Epidermal melanocyte (primary cell): ENCODE data around the gene KLHL13.
"Not testable (repeated sequence)": the region's sequence is repeated elsewhere in the genome, so short reads cannot be mapped to it uniquely, and the experiment has no call there.

ENCODE experiments used
- DNase-seq: peaks from one replicate; pipeline ENCODE4 v3.0.0; 2011; ENCODE audit warnings: low spot score; ENCODE audit not compliant: insufficient read length

Gene KLHL13

DNA sequence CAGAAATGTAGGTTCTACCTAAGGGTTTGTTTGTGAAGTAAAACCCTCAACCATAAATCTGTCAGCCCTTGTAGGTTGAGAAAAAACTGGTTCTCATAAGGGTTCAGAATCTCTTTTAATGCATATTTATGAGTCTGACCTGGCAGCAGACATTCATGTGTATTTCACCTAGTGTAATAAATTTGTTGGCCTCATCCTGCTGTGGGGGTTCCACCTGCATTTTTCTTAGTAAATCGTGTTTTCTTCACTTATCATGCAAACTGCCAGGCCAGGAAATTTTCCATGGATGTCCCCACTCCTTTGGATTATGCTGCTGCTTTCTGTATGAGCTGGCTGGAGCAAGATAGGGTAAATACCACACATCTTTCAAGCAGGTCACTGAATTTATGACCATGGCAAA is 42.4 kb downstream of the KLHL13 start:
- DNase-seq: no peak

DNA sequence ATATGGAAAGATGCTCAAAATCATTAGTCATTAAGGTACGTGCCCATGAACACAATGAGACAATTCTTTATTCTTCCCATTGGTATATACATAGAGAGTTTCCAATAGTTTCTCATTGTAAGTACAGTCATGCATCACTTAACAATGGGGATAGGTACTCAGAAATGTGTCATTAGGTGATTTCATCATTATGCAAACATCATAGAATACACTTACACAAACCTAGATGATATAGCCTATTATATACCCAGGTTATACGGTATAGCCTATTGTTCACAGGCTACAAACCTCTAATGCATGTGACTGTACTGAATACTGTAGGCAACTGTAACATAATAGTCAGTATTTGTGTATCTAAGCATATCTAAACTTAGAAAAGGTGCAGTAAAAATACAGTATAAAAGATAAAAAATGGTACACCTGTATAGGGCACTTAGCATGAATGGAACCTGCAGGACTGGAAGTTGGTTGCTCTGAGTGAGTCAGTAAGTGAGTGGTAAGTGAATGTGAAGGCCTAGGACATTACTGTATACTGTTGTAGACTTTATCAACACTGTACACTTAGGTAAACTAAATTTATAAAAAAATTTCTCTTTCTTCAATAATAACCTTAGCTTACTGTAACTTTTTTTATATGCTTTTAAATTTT is 49.6 kb downstream of the KLHL13 start:
- DNase-seq: no peak

DNA sequence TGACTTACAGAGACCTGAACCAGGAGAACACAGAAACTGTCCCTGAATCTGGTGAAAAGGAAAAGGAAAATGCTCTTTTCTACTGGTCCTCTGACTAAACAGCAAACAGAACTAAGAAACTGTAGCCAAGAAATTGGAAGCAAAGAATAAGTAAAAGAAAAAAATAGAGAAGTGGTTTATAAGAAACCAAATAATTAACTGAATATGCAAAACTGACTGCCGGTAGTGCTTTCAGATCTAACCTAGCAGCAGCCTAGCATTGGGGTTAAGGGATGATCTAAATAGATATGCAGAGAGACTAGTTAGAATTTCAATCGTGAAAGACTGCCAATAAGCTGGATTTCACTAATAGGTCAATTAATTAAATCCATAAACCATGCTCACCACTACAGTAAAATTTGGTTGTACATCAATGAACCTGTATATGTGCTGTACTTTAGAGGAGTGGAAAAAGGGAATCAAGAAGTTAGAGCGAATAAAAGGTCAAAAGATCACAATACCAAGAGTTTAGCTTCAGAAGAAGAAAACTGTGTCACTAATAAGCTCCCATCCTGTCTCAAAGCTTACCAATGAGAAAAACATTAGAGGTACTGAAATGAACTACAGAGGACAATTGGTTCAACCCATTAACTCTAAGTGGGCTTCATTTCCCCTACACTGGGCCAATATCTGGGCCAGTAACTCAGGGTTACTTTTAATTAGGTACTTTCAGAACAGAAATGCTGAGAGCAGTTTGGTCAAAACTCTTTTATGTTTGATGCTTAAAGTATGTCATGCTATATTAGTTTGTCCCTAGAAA is 53.6 kb downstream of the KLHL13 start:
- no peak for DNase-seq

DNA sequence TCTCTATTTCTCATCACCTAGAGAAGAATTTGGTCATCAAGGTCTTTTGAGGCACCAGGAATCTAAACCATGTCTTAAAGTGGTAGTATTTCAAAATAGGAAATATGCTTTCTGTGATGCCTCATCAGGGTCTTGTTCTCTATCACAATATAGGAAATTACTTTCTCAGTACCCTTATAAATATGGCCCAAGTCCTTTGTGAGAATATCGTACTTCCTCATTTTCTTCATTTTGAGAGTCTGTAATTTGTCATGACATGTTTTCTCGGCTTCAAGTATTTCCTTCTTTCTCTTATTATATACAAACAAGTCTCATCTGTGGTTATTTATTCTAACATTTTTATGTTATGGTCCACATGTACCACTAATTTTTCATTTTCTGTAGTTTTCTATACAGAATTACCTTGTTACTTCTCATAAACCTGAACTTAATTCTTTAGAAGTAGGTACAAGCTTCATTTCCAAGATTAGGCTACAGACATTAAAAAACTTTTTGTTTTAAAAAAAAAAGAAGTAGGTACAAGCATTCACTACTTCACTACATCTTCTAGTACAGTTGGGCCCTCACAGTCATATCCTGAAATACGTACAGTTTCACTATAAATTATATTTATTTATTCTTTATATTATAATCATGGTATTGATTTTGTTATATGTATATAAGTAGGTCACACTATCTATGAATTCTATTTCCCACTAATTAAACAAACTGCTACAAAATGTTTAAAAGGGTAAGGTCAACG is 54.4 kb downstream of the KLHL13 start:
- DNase-seq: no peak

DNA sequence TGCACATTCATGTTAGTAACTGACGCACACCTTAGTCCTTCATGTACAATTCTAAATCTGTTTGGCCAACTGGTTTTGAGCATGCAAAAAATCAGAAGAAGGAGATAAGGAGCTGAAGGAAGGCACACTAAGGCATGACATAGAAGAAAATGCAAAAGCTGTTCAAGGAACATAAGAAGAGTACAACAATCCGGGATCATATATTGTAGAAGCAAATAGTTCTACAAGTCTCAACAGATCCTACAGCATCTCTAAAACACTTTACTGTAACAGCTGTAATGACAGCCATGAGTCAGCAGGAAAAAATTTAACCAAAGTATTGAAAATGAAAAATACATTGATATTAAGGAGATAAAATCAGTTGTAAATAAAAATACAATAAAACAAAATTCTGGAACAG is 57.7 kb downstream of the KLHL13 start:
- DNase-seq: no peak

DNA sequence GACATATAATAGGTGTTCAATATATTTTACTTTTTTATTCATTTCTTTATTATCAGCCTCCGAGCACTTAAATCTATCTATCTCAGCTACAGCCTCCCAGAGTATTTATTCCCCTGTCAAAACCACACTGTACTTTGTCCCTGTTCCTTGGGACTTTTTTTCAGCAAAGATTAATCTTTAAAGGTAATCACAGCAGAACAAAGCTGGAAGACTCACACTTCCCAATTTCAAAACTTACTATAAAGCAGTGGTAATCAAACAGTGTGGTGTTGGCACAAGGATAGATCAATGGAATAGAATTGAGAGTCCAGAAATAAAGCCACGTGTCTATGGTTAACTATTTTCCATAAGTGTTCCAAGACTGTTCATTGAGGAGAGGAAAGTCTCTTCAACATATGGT is 59.7 kb downstream of the KLHL13 start:
- DNase-seq: no peak

DNA sequence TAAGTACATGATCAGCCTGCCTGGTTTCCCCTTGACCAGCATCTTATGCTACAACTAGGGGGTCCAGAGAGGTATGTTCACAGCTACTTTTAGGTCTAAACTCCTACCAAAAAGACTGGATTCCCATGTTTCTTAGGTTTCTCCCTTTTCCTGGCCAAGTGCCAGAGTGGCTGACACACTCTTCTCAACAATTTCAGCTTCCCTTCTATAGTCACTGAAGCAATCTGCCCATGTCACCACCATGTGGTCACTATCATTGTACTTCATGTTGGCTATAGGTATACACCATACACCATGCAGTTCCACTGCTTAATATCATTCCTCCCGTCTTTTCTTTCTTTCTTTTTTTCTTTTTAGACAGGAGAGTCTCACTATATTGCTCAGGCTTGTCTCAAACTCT is 66.9 kb downstream of the KLHL13 start:
- no peak for DNase-seq

DNA sequence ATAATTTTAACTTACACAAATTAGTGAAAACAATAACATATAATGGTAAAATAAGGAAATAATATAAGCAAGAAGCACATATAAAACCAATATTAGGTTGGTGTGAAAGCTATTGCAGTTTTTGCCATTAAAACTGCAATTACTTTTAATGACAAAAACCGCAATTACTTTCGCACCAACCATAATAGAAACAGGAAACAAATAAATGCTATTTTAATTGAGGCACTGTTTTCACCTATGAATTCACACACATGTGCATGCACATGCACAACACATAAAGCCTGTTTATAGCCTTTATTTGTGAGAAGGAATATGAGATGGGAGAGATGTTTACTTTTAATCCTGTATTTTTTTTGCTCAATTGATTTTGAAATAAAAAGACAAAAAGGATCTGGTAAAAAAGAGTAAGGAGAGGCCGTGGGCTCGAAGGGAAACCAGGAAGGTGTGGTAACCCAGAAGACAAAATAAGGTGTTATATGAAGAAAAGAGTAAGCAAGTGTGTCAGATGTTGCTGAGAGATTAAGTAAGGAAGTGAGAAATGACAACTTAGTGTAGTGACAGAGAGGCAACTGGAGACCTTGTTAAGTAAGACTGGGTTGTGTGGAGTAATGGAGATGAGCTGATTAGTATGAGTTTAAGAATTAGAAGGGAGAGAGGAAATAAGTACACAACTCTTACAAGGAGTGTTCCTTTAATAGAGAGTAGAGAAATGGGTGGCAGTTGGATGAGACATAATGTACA is 69.0 kb downstream of the KLHL13 start:
- DNase-seq: no peak

DNA sequence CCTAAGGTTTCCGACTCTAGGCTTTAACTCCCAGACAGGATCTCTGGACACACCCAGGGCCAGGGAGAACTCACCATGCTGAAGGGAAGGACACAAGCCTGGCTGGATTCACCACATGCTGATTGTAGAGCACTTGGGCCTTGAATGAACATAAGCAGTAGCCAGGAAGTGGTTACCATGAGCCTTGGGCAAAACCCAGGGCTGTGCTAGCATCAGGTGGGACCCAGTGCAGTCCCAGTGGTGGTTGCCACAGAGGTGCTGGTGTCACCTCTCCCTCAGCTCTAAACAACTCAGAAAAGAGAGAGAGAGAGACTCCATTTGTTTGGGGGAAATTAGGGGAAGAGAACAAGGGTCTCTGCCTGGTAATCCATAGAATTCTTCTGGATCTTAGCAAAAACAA is 77.0 kb downstream of the KLHL13 start:
- no peak for DNase-seq

DNA sequence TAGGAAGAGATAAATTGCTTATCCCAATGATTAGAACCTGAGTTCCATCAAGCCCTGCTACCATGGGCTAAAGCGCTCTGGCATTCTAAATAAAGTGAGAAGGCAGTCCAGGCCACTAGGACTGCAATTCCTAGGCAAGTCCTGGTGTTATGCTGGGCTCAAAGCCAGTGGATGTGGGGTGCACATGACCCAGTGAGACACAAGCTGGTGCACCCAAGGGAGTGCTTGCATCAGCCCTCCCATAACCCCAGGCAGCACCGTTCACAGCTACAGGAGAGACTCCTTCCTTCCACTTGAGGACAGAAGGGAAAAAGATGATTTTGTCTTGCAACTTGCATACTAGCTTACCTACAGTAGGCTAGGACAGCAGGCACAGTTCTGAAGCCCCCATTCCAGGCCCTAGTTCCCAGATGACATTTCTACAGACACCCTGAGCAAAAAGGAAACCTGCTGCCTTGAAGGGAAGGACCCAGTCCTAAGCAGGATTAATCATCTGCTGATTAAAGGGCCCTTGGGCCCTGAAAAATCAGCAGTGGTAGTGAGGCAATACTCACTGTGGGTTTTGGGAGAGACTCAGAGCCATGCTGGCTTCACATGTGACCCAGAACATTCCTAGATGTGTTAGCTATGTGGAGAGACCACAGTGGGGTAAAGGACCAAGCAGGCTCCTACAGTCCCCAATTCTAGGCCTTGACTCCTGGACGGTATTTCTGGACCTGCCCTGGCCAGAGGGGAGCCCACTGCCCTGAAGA is 77.8 kb downstream of the KLHL13 start:
- no peak for DNase-seq

DNA sequence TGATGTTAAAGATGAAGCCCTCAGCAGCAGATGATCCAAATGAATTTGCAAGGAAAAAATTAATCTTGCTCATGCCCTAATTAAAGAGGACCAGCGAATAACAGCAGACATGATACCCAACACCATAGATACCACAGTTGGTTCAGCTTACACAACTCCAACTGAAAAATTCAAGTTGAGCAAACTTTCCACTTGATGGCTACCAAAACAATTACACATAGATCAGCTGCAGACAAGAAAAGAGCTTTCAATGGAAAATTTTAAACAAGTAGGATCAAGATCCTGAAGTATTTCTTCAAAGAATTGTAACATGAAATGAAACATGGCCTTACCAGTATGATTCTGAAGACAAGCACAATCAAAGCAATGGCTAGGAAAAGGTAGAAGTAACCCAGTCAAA is 90.0 kb downstream of the KLHL13 start:
- no peak for DNase-seq

DNA sequence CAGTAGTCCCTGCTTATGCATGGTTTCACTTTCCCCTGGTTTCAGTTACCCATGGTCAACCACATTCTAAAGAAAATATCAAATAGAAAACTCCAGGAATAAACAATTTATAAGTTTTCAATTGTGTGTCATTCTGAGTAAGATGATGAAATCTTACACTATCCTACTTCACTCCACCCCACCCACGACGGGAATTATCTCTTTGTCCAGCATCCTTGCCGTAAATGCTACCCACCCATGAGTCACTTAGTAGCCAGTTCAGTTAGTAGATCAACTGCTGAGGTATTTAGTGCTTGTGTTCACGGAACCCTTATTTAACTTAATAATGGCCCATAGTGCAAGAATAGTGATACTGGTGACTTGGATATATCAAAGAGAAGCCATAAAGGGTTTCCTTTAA is 91.4 kb downstream of the KLHL13 start:
- no peak for DNase-seq

DNA sequence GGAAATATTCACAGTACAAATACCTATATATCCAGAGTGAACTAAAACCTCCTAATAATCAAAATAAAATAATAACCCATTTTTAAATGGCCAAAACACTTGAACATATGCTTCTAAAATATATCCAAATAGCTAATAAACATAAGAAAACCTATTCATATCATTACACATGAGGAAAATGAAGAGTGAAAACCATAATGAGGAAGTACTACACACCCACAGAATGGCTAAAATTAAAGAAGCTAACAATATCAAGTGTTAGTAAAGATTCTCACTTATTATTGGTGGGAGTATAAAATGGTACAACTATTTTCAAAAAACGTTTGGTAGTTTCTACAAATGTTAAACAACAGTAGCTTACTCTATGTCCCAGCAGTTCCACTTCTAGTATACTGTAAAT is 92.1 kb downstream of the KLHL13 start:
- DNase-seq: no peak

DNA sequence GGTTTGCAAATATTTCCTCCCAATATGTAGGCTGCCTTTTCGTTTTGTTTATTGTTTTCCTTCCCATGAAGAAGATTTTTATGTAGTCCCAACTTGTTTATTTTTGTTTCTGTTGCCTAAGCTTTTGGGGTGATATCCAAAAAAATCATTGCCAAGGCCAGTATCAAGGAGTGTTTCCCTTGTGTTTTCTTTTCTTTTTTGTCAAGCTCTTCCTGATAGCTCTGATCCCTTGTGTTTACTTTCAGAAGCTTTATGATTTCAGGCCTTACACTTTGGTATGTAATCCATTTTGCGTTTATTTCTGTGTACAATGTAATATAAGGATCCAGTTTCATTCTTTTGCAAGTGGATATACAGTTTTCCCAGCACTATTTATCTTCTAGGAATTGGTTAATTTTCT is 93.9 kb downstream of the KLHL13 start:
- no peak for DNase-seq

DNA sequence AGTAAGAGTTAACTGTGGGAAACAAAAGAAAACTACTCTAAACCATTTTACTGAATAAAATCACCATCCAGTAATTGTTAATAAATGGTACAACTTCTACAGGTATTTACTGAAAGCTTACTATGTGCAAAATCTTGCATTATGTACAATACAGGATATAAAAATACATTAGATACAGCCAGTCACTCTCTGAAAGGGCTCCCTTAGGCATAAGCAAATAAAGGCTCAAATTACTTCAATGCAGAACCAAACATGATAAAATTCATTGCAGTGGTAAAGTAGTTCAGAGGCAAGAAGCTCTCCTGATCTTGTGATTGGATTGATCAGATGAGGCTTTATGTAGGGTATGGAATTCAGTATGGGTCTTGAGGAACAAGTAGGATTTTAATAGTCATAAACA is 100.2 kb downstream of the KLHL13 start:
- no peak for DNase-seq

DNA sequence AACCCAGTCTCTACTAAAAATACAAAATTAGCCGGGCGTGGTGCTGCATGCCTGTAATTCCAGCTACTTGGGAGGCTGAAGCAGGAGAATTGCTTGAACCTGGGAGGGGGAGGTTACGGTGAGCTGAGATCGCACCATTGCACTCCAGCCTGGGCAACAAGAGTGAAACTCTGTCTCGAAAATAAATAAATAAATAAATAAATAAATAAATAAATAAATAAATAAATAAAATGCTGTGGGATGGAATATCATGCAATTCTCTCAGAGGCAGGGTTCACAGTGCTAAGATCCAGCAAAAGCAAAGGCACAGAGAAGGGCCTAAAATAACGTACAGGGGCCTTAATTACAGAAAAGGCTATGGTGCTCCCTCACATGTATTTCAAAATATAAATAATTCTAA is 114.2 kb downstream of the KLHL13 start:
- DNase-seq: not testable (repeated sequence)

DNA sequence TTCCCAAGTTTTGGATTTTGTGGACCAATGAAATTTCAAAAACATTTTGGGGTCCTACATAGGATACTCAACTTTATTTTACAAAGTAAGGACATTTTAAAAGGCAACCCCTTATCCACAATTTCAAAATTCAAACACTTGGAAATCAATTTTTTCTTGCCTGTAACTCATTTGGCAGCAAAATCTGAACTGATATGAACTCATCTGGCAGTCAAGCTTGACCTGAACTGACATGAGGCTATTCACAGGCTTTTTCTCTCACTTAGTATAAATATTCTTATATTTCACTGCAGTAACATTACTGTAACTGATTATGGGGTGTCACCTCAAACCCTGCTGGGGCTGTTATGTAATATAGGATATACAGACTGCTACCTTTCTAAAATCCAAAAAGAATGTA is 116.1 kb downstream of the KLHL13 start:
- DNase-seq: no peak

DNA sequence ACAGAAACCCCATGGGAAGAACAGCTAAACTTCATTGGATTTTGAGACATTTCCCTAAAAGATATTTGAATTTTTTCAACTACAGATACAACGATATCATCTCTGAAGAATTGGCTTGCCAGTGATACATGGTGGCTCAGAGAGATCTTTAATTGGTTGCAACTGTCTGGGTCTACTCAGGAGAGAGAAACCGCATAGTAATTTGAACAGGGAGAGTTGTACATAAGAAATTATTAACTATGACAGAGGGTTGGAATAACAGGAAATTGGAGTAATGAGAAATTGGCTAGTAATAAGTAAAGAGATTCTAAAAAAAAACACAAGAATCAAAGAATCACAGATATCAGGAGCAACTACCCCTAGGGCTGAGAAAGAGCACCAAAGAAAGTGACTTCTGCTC is 118.4 kb downstream of the KLHL13 start:
- no peak for DNase-seq

DNA sequence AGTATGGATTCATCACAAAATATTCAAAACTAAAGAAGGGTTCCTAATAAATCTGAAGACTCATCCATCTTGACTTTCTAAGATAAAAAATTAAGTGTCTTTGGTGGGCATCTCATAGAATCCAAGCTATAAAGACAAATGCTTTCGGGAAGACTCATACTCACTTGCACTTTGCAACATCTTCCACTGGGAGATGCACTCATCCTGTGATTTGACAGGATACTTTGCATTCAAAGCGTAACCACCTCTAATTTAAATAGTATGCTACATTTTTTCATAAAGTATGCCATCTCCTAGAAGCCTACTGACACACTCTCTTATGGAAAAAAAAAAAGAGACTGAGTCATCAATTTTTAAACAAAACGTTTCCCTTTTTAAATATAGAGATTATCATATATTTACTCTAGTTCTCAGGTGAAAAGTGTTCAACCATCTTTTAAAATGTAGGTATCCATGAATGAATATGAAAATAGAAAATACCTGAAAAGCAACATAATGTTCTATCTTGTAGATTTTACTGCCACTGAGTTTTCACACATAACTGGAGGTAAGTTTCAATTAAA is 119.6 kb downstream of the KLHL13 start:
- DNase-seq: peak; percentile 14

DNA sequence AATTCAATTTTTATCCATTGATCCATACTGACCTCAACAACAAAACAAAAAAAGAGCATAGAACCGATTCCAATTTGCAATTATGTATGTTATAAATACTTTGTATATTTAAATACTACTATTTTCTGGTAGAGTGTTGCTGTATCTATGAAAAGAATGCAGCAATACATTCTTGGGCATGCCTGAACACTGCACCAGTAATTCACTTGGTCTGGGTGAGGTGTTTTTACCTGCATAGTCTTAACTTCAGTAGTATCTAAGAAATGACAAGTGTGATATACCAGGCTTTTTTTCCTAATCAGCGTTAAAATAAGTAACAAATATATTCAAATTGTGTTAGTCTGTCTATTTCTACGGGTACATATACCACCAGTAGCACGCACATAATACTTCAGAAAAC is 120.2 kb downstream of the KLHL13 start:
- no peak for DNase-seq

DNA sequence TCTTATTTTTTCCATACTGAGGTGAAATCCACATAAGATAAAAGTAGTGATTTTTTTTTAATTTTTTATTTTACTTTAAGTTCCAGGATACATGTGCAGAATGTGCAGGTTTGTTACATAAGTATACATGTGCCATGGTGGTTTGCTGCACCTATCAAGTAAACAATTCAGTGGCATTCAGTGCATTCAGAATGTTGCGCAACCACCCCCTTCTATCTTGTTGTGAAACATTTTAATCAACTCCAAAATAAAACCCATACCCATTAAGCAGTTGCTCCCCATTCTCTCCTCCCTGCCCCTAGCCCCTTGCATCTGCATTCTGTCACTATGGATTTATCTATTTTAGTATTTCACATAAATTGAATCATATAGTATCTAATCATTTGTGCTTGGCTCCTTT is 121.2 kb downstream of the KLHL13 start:
- DNase-seq: no peak
